HEK293 (cell line): Measurements from ENCODE around the gene BTBD9.

ENCODE experiments used
- CTCF ChIA-PET: fragments of 350-600 bp; formaldehyde crosslinking; extraction: SDS; loops from one replicate; lab custom pipeline; 2021; ENCODE audit warnings: antibody characterized with exemption; lab: Yijun Ruan, JAX
- POLR2A ChIA-PET: fragments of 300-600 bp; formaldehyde crosslinking; extraction: SDS; loops from one replicate; lab custom pipeline; 2020; ENCODE audit warnings: antibody characterized with exemption, inconsistent platforms; lab: Yijun Ruan, JAX
- H3K27ac ChIP-seq: fragments of 200-500 bp; sonication (Bioruptor generic); 2 replicates; pipeline ENCODE4 v1.5.1; 2014; ENCODE audit warnings: low read depth, low read length, control low read depth, inconsistent platforms; ENCODE audit errors: extremely low read depth
- H3K36me3 ChIP-seq, 2 experiments: fragments of 200-500 bp in 1 of 2; sonication (Bioruptor generic) in 1 of 2; 1 replicate in 1 of 2; 2 replicates in 1 of 2; pipeline ENCODE4 v1.5.1; 2014 to 2017; ENCODE audit warnings: inconsistent platforms in 2 of 2, low read length in 2 of 2; ENCODE audit not compliant: control insufficient read depth in 2 of 2, insufficient read depth in 1 of 2
- H3K4me1 ChIP-seq: fragments of 200-500 bp; sonication (Bioruptor generic); 2 replicates; pipeline ENCODE4 v1.5.1; 2014; ENCODE audit warnings: mild to moderate bottlenecking, low read length, inconsistent platforms; ENCODE audit not compliant: control insufficient read depth, insufficient read depth
- H3K4me3 ChIP-seq: 2 replicates; pipeline ENCODE4 v1.5.1; 2011; ENCODE audit warnings: low read depth, mild to moderate bottlenecking, control low read depth, low read length, moderate library complexity
- H3K9me3 ChIP-seq: fragments of 200-500 bp; sonication (Bioruptor generic); 2 replicates; pipeline ENCODE4 v1.5.1; 2014; ENCODE audit warnings: low read depth, low read length, inconsistent platforms; ENCODE audit not compliant: control insufficient read depth, insufficient read depth
- FEZF1 ChIP-seq: fragments of 450-650 bp; formaldehyde crosslinking; IDR thresholded peaks from 2 replicates; pipeline ENCODE4 v1.5.1; 2016; ENCODE audit warnings: missing biosample characterization, missing genetic modification characterization
- GFI1B ChIP-seq: fragments of 450-650 bp; formaldehyde crosslinking; IDR thresholded peaks from 2 replicates; pipeline ENCODE4 v1.5.1; 2016; ENCODE audit warnings: missing biosample characterization, missing genetic modification characterization
- GLI2 ChIP-seq: fragments of 450-650 bp; formaldehyde crosslinking; IDR thresholded peaks from 2 replicates; pipeline ENCODE4; 2017; ENCODE audit warnings: missing biosample characterization, missing genetic modification characterization, low read depth, borderline replicate concordance
- GLI4 ChIP-seq: fragments of 450-650 bp; formaldehyde crosslinking; IDR thresholded peaks from 2 replicates; pipeline ENCODE4 v1.5.1; 2016; ENCODE audit warnings: missing biosample characterization, missing genetic modification characterization
- KLF8 ChIP-seq: fragments of 450-650 bp; formaldehyde crosslinking; IDR thresholded peaks from 2 replicates; pipeline ENCODE4 v1.5.1; 2016; ENCODE audit warnings: missing biosample characterization, missing genetic modification characterization
- ZBTB7A ChIP-seq: fragments of 450-650 bp; formaldehyde crosslinking; IDR thresholded peaks from 2 replicates; pipeline ENCODE4 v1.5.1; 2016; ENCODE audit warnings: low read depth, missing biosample characterization, missing genetic modification characterization
- ZFHX2 ChIP-seq: fragments of 450-650 bp; formaldehyde crosslinking; conservative IDR thresholded peaks from 2 replicates; pipeline ENCODE4 v1.5.1; 2016; ENCODE audit warnings: missing biosample characterization, missing genetic modification characterization
- ZFP69B ChIP-seq: fragments of 450-650 bp; formaldehyde crosslinking; IDR thresholded peaks from 2 replicates; pipeline ENCODE4 v1.5.1; 2016; ENCODE audit warnings: missing biosample characterization, missing genetic modification characterization
- ZNF112 ChIP-seq: fragments of 450-650 bp; formaldehyde crosslinking; IDR thresholded peaks from 2 replicates; pipeline ENCODE4 v1.5.0; 2017; ENCODE audit warnings: missing biosample characterization, missing genetic modification characterization
- ZNF121 ChIP-seq: fragments of 450-650 bp; formaldehyde crosslinking; IDR thresholded peaks from 2 replicates; pipeline ENCODE4 v1.5.1; 2016; ENCODE audit warnings: missing biosample characterization, missing genetic modification characterization
- ZNF169 ChIP-seq: fragments of 450-650 bp; formaldehyde crosslinking; IDR thresholded peaks from 2 replicates; pipeline ENCODE4 v1.5.1; 2016; ENCODE audit warnings: missing biosample characterization, missing genetic modification characterization
- ZNF391 ChIP-seq: fragments of 450-650 bp; formaldehyde crosslinking; IDR thresholded peaks from 2 replicates; pipeline ENCODE4 v1.5.1; 2016; ENCODE audit warnings: low read depth, missing biosample characterization, missing genetic modification characterization, borderline replicate concordance
- ZNF501 ChIP-seq: fragments of 450-650 bp; formaldehyde crosslinking; IDR thresholded peaks from 2 replicates; pipeline ENCODE4 v1.5.1; 2016; ENCODE audit warnings: missing biosample characterization, missing genetic modification characterization
- ZNF521 ChIP-seq: fragments of 450-650 bp; formaldehyde crosslinking; IDR thresholded peaks from 2 replicates; pipeline ENCODE4 v1.5.1; 2017; ENCODE audit warnings: missing biosample characterization, mild to moderate bottlenecking, missing genetic modification characterization
- ZNF596 ChIP-seq: fragments of 450-650 bp; IDR thresholded peaks from 2 replicates; pipeline ENCODE4 v1.5.0; 2018; ENCODE audit warnings: missing biosample characterization, mild to moderate bottlenecking, missing genetic modification characterization, moderate library complexity
- ZNF600 ChIP-seq: fragments of 450-650 bp; formaldehyde crosslinking; IDR thresholded peaks from 2 replicates; pipeline ENCODE4 v1.5.1; 2016; ENCODE audit warnings: missing biosample characterization, missing genetic modification characterization
- ZNF621 ChIP-seq: fragments of 450-650 bp; formaldehyde crosslinking; IDR thresholded peaks from 2 replicates; pipeline ENCODE4 v1.5.1; 2017; ENCODE audit warnings: missing biosample characterization, missing genetic modification characterization
- ZNF701 ChIP-seq: fragments of 450-650 bp; formaldehyde crosslinking; IDR thresholded peaks from 2 replicates; pipeline ENCODE4 v1.5.1; 2016; ENCODE audit warnings: missing biosample characterization, missing genetic modification characterization
- ZNF843 ChIP-seq: fragments of 450-650 bp; formaldehyde crosslinking; IDR thresholded peaks from 2 replicates; pipeline ENCODE4 v1.5.1; 2016; ENCODE audit warnings: missing biosample characterization, missing genetic modification characterization
- TF ChIP-seq, protein P1 (sequence below): fragments of 450-650 bp; formaldehyde crosslinking; IDR thresholded peaks from 2 replicates; pipeline ENCODE4 v1.5.1; 2016; ENCODE audit warnings: missing biosample characterization, missing genetic modification characterization, borderline replicate concordance
- TF ChIP-seq, protein P2 (sequence below): fragments of 450-650 bp; formaldehyde crosslinking; IDR thresholded peaks from 2 replicates; pipeline ENCODE4; 2016; ENCODE audit warnings: missing biosample characterization, missing genetic modification characterization
- TF ChIP-seq, protein P3 (sequence below): fragments of 450-650 bp; formaldehyde crosslinking; IDR thresholded peaks from 2 replicates; pipeline ENCODE4 v1.5.1; 2016; ENCODE audit warnings: missing biosample characterization, missing genetic modification characterization
- TF ChIP-seq, protein P4 (sequence below): fragments of 450-650 bp; formaldehyde crosslinking; IDR thresholded peaks from 2 replicates; pipeline ENCODE4 v1.5.1; 2016; ENCODE audit warnings: missing biosample characterization, missing genetic modification characterization

Gene BTBD9

DNA sequence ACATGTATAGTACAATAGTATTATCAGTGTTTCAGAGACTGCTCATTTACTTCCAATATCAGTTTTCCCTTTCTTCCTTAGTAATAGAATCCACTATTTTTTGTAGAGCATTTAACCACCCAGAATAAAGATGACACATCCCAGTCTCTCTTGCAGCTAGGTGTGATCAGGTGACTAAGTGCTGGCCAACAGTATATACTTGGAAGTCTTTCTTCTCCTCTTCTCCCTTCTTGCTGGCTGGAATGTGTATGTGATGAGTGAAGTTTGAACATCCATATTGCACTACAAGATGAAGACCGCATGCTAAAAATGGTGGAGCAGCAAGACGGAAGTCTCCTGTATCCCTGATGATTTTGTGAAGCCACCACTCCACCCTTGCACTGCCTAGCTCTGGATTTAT is 14.5 kb upstream of the BTBD9 start (continued):
- TF ChIP-seq ZNF391 (tag by site-specific recombination) (no peak), ZNF112 (tag by site-specific recombination) (no peak), ZNF169 (tag by site-specific recombination) (no peak), ZNF701 (tag by site-specific recombination) (no peak), ZNF501 (no peak)
- TF ChIP-seq, protein P1, sequence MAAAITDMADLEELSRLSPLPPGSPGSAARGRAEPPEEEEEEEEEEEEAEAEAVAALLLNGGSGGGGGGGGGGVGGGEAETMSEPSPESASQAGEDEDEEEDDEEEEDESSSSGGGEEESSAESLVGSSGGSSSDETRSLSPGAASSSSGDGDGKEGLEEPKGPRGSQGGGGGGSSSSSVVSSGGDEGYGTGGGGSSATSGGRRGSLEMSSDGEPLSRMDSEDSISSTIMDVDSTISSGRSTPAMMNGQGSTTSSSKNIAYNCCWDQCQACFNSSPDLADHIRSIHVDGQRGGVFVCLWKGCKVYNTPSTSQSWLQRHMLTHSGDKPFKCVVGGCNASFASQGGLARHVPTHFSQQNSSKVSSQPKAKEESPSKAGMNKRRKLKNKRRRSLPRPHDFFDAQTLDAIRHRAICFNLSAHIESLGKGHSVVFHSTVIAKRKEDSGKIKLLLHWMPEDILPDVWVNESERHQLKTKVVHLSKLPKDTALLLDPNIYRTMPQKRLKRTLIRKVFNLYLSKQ: no peak

DNA sequence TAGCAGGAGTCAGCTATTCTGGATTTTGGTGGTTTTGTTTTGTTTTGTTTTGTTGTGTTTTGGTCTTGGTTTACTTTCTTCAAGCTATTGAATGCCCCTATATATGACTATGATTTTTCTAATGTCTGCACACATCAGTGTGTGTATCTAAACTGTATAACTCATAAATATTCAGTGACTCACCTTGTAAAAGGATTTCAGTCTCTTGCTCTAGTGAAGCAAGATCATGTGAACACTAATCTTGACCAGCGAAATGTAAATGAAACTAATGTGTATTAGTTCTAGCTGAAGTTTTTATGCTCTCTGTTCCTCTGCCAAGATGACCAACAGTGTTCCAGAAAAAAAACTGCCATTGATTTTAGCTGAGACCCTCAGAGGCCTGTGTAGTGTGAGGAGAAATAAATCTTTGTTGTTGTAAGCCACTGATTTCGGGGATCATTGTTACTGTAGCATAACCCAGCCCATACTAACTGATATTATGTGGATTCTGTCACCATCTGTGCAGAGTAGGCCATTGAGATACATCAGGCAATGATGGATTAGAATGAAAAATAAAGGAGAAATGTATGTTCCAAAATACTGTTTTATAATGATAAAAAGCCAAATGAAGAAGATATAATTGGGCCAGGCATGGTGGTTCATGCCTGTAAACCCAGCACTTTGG is 11.5 kb upstream of the BTBD9 start:
- no peaks in the 10 kb centered on the region for H3K9me3 ChIP-seq
- TF ChIP-seq ZNF843 (tag by site-specific recombination): no peak
- TF ChIP-seq ZBTB7A (tag by site-specific recombination): no peak
- TF ChIP-seq, protein P2, sequence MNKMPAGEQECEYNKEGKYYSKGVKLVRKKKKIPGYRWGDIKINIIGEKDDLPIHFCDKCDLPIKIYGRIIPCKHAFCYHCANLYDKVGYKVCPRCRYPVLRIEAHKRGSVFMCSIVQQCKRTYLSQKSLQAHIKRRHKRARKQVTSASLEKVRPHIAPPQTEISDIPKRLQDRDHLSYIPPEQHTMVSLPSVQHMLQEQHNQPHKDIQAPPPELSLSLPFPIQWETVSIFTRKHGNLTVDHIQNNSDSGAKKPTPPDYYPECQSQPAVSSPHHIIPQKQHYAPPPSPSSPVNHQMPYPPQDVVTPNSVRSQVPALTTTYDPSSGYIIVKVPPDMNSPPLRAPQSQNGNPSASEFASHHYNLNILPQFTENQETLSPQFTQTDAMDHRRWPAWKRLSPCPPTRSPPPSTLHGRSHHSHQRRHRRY (tag by site-specific recombination): no peak
- TF ChIP-seq ZNF121 (tag by site-specific recombination): no peak
- TF ChIP-seq, protein P3, sequence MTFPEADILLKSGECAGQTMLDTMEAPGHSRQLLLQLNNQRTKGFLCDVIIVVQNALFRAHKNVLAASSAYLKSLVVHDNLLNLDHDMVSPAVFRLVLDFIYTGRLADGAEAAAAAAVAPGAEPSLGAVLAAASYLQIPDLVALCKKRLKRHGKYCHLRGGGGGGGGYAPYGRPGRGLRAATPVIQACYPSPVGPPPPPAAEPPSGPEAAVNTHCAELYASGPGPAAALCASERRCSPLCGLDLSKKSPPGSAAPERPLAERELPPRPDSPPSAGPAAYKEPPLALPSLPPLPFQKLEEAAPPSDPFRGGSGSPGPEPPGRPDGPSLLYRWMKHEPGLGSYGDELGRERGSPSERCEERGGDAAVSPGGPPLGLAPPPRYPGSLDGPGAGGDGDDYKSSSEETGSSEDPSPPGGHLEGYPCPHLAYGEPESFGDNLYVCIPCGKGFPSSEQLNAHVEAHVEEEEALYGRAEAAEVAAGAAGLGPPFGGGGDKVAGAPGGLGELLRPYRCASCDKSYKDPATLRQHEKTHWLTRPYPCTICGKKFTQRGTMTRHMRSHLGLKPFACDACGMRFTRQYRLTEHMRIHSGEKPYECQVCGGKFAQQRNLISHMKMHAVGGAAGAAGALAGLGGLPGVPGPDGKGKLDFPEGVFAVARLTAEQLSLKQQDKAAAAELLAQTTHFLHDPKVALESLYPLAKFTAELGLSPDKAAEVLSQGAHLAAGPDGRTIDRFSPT: no peak
- TF ChIP-seq, protein P4, sequence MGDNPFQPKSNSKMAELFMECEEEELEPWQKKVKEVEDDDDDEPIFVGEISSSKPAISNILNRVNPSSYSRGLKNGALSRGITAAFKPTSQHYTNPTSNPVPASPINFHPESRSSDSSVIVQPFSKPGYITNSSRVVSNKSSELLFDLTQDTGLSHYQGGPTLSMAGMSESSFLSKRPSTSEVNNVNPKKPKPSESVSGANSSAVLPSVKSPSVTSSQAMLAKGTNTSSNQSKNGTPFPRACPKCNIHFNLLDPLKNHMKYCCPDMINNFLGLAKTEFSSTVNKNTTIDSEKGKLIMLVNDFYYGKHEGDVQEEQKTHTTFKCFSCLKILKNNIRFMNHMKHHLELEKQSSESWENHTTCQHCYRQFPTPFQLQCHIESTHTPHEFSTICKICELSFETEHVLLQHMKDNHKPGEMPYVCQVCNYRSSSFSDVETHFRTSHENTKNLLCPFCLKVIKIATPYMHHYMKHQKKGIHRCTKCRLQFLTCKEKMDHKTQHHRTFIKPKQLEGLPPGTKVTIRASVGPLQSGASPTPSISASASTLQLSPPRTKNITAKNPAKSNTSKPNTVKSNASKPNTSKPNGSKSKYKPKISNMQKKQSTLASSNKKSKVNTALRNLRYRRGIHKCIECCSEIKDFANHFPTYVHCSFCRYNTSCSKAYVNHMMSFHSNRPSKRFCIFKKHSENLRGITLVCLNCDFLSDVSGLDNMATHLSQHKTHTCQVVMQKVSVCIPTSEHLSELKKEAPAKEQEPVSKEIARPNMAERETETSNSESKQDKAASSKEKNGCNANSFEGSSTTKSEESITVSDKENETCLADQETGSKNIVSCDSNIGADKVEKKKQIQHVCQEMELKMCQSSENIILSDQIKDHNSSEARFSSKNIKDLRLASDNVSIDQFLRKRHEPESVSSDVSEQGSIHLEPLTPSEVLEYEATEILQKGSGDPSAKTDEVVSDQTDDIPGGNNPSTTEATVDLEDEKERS (tag by site-specific recombination): no peak
- no peak for TF ChIP-seq GLI2 (tag by site-specific recombination)
- TF ChIP-seq ZNF596 (tag by site-specific recombination): no peak
- no peak for TF ChIP-seq GFI1B (tag by site-specific recombination)
- no peak for TF ChIP-seq ZNF521 (tag by site-specific recombination)
- no peak for TF ChIP-seq ZNF600 (tag by site-specific recombination)
- TF ChIP-seq KLF8 (tag by site-specific recombination): no peak
- no peak for TF ChIP-seq FEZF1 (tag by site-specific recombination)
- TF ChIP-seq ZNF621: no peak
- TF ChIP-seq ZFHX2: no peak
- TF ChIP-seq GLI4 (tag by site-specific recombination): no peak
- TF ChIP-seq ZFP69B (tag by site-specific recombination): no peak
- TF ChIP-seq, all 188 proteins: peak for 0
- Histone ChIP-seq H3K36me3 (no peaks in the 10 kb centered on the region; a peak in 1 of 3 replicates), H3K4me1 (peaks cover 4% of the 10 kb centered on the region; the same call in 1 of the 2 replicates), H3K4me3 (no peak overlapping the region), H3K27ac (no peak overlapping the region)
- ChIA-PET POLR2A (interaction anchor here (0.6 kb wide), 1 partner anchor 18 kb away, joined by 4 read pairs; no protein-coding TSS in a partner anchor), CTCF (interaction anchor here (0.7 to 1.3 kb wide), 4 partner anchors 37 to 1230 kb away, joined by 3 to 4 read pairs (median 3); no protein-coding TSS in a partner anchor)
